ENCODE measurements around the gene LAMA2.
"Not testable (repeated sequence)": the region's sequence is repeated elsewhere in the genome, so short reads cannot be mapped to it uniquely, and the experiment has no call there.

LAMA2 gene

GRCh38 chr6:129162605-129163004 is 279.7 kb downstream of the LAMA2 start:
- no peak overlapping the region for H2AFZ ChIP-seq (ENCODE audit: low read length)

GRCh38 chr6:129163551-129163950 is 280.6 kb downstream of the LAMA2 start:
- H3K27ac ChIP-seq (ENCODE audit: low read depth, low read length, poor library complexity, severe bottlenecking): no peak overlapping the region
- H3K4me1 ChIP-seq (ENCODE audit: insufficient read depth, low read length, severe bottlenecking): no peaks in the 10 kb centered on the region
- H3K36me3 ChIP-seq (ENCODE audit: insufficient read depth, low read length): no peaks in the 10 kb centered on the region
- H3K9me2 ChIP-seq (ENCODE audit: low read depth, low read length): no peaks in the 10 kb centered on the region
- H3K4me2 ChIP-seq (ENCODE audit: low read length): no peak overlapping the region
- no peak overlapping the region for H2AFZ ChIP-seq (ENCODE audit: low read length)
- H4K20me1 ChIP-seq (ENCODE audit: insufficient read depth, low read length): no peaks in the 10 kb centered on the region
- no peaks in the 10 kb centered on the region for H3K27me3 ChIP-seq (ENCODE audit: insufficient read depth, low read length)
- no peaks in the 10 kb centered on the region for H3K9me3 ChIP-seq (ENCODE audit: low read length)
- H3K79me2 ChIP-seq (ENCODE audit: insufficient read depth, low read length): no peaks in the 10 kb centered on the region
- no peak overlapping the region for H3K4me3 ChIP-seq (ENCODE audit: low read depth, low read length, poor library complexity, severe bottlenecking)
- TF ChIP-seq CTCF (IDR thresholded peaks at IDR 0.05; ENCODE audit: low read length) (no peak), EZH2 (IDR thresholded peaks at IDR 0.05; ENCODE audit: borderline replicate concordance, low read length) (no peak)
- H3F3A ChIP-seq (ENCODE audit: insufficient read depth, low read length): no peaks in the 10 kb centered on the region
- H3K9ac ChIP-seq (ENCODE audit: low read length): no peak overlapping the region

More at GRCh38 chr6:129162605-129163004, 279.7 kb downstream of the LAMA2 start:
- Histone ChIP-seq H4K20me1 (ENCODE audit: insufficient read depth, low read length) (no peaks in the 10 kb centered on the region), H3K4me1 (ENCODE audit: insufficient read depth, low read length, severe bottlenecking) (no peaks in the 10 kb centered on the region), H3K27ac (ENCODE audit: low read depth, low read length, poor library complexity, severe bottlenecking) (no peak overlapping the region), H3K36me3 (ENCODE audit: insufficient read depth, low read length) (no peaks in the 10 kb centered on the region), H3K79me2 (ENCODE audit: insufficient read depth, low read length) (no peaks in the 10 kb centered on the region), H3K9me3 (ENCODE audit: low read length) (no peaks in the 10 kb centered on the region), H3F3A (ENCODE audit: insufficient read depth, low read length) (no peaks in the 10 kb centered on the region), H3K27me3 (ENCODE audit: insufficient read depth, low read length) (no peaks in the 10 kb centered on the region), H3K4me3 (ENCODE audit: low read depth, low read length, poor library complexity, severe bottlenecking) (no peak overlapping the region), H3K9ac (ENCODE audit: low read length) (no peak overlapping the region), H3K9me2 (ENCODE audit: low read depth, low read length) (no peaks in the 10 kb centered on the region), H3K4me2 (ENCODE audit: low read length) (no peak overlapping the region)
- no peak for TF ChIP-seq CTCF (IDR thresholded peaks at IDR 0.05; ENCODE audit: low read length)
- no peak for TF ChIP-seq EZH2 (IDR thresholded peaks at IDR 0.05; ENCODE audit: borderline replicate concordance, low read length)

- H3K27ac ChIP-seq (ENCODE audit: low read depth, low read length, poor library complexity, severe bottlenecking): no peak overlapping the region
- H2AFZ ChIP-seq (ENCODE audit: low read length): no peak overlapping the region
- no peaks in the 10 kb centered on the region for H3K36me3 ChIP-seq (ENCODE audit: insufficient read depth, low read length)
- no peaks in the 10 kb centered on the region for H3F3A ChIP-seq (ENCODE audit: insufficient read depth, low read length)
- no peaks in the 10 kb centered on the region for H4K20me1 ChIP-seq (ENCODE audit: insufficient read depth, low read length)
- no peaks in the 10 kb centered on the region for H3K27me3 ChIP-seq (ENCODE audit: insufficient read depth, low read length)
- no peak overlapping the region for H3K4me3 ChIP-seq (ENCODE audit: low read depth, low read length, poor library complexity, severe bottlenecking)
- H3K9me2 ChIP-seq (ENCODE audit: low read depth, low read length): no peaks in the 10 kb centered on the region
- no peaks in the 10 kb centered on the region for H3K9me3 ChIP-seq (ENCODE audit: low read length)
- H3K9ac ChIP-seq (ENCODE audit: low read length): no peak overlapping the region
- H3K4me1 ChIP-seq (ENCODE audit: insufficient read depth, low read length, severe bottlenecking): no peaks in the 10 kb centered on the region
- no peak for TF ChIP-seq CTCF (IDR thresholded peaks at IDR 0.05; ENCODE audit: low read length)
- no peak for TF ChIP-seq EZH2 (IDR thresholded peaks at IDR 0.05; ENCODE audit: borderline replicate concordance, low read length)
- no peak overlapping the region for H3K4me2 ChIP-seq (ENCODE audit: low read length)
- no peaks in the 10 kb centered on the region for H3K79me2 ChIP-seq (ENCODE audit: insufficient read depth, low read length)
These were observed 281.1 kb downstream of the LAMA2 start for GRCh38 chr6:129164032-129164431.

GRCh38 chr6:129172279-129172995 is 289.5 kb downstream of the LAMA2 start:
- not testable (repeated sequence) for H4K20me1 ChIP-seq (ENCODE audit: insufficient read depth, low read length); H3K27me3 ChIP-seq (ENCODE audit: insufficient read depth, low read length); H3K36me3 ChIP-seq (ENCODE audit: insufficient read depth, low read length); H3K4me2 ChIP-seq (ENCODE audit: low read length); H3K9ac ChIP-seq (ENCODE audit: low read length); H2AFZ ChIP-seq (ENCODE audit: low read length); H3K27ac ChIP-seq (ENCODE audit: low read depth, low read length, poor library complexity, severe bottlenecking); H3K4me1 ChIP-seq (ENCODE audit: insufficient read depth, low read length, severe bottlenecking); H3K4me3 ChIP-seq (ENCODE audit: low read depth, low read length, poor library complexity, severe bottlenecking); H3K79me2 ChIP-seq (ENCODE audit: insufficient read depth, low read length); H3K9me3 ChIP-seq (ENCODE audit: low read length); H3K9me2 ChIP-seq (ENCODE audit: low read depth, low read length); H3F3A ChIP-seq (ENCODE audit: insufficient read depth, low read length)
